ENCODE results near the gene SKIC8. TPM values are rescaled to one million over a fixed set of nuclear protein-coding genes. Genes with fewer than 3 reads are reported as not detected.

Gene SKIC8
- total RNA-seq, 2 donors from 2014 or later, result 35.9 to 47.0 TPM

- H3K27ac ChIP-seq, result no peak overlapping the region
- DNase-seq, result no peak
- H3K4me3 ChIP-seq, result no peak overlapping the region
- intact Hi-C loops (cut with DNase I), result no loop called here
- TF ChIP-seq CTCF (IDR thresholded peaks at IDR 0.05), result no peak
- H3K9ac ChIP-seq (ENCODE audit: low read depth in 2 of 2, low read length in 2 of 2), result no peak overlapping the region
- no peaks in the 10 kb centered on the region for H3K4me1 ChIP-seq
- no peaks in the 10 kb centered on the region for H3K27me3 ChIP-seq
- no peaks in the 10 kb centered on the region for H3K9me3 ChIP-seq
- no peaks in the 10 kb centered on the region for H3K36me3 ChIP-seq
Observed at GRCh38 chr15:78321041-78321570, 21.7 kb upstream of the SKIC8 start.

GRCh38 chr15:78320183-78320582 is 20.8 kb upstream of the SKIC8 start:
- Histone ChIP-seq H3K9ac (ENCODE audit: low read depth in 2 of 2, low read length in 2 of 2) (no peak overlapping the region), H3K27me3 (no peaks in the 10 kb centered on the region), H3K4me1 (no peaks in the 10 kb centered on the region), H3K9me3 (no peaks in the 10 kb centered on the region), H3K4me3 (no peak overlapping the region), H3K36me3 (no peaks in the 10 kb centered on the region), H3K27ac (no peak overlapping the region)
- no peak for DNase-seq
- intact Hi-C loops (cut with DNase I), result no loop called here
- TF ChIP-seq CTCF (IDR thresholded peaks at IDR 0.05), result no peak

- Histone ChIP-seq H3K27me3 (no peaks in the 10 kb centered on the region), H3K27ac (no peak overlapping the region), H3K9me3 (no peaks in the 10 kb centered on the region), H3K36me3 (no peaks in the 10 kb centered on the region), H3K4me1 (no peaks in the 10 kb centered on the region), H3K4me3 (no peak overlapping the region), H3K9ac (ENCODE audit: low read depth in 2 of 2, low read length in 2 of 2) (no peak overlapping the region)
- no peak for TF ChIP-seq CTCF (IDR thresholded peaks at IDR 0.05)
- intact Hi-C loops (cut with DNase I), result no loop called here
- no peak for DNase-seq
Observed at GRCh38 chr15:78319588-78319987, 20.2 kb upstream of the SKIC8 start.

GRCh38 chr15:78317145-78317836 is 17.9 kb upstream of the SKIC8 start:
- no peak for TF ChIP-seq CTCF (IDR thresholded peaks at IDR 0.05)
- Histone ChIP-seq H3K27ac (peak overlapping the region; percentile 49), H3K9ac (ENCODE audit: low read depth in 2 of 2, low read length in 2 of 2) (peak overlapping the region in 1 of 2 donors; percentile 78), H3K4me1 (no peaks in the 10 kb centered on the region), H3K9me3 (no peaks in the 10 kb centered on the region), H3K36me3 (no peaks in the 10 kb centered on the region), H3K4me3 (no peak overlapping the region), H3K27me3 (no peaks in the 10 kb centered on the region)
- intact Hi-C loops (cut with DNase I), result no loop called here
- DNase-seq, result peak; percentile 63

GRCh38 chr15:78316283-78317083 is 17.1 kb upstream of the SKIC8 start:
- H3K9ac ChIP-seq (ENCODE audit: low read depth in 2 of 2, low read length in 2 of 2), result peak overlapping the region in 1 of 2 donors; percentile 78
- no peaks in the 10 kb centered on the region for H3K4me1 ChIP-seq
- DNase-seq, result peak; percentile 88
- no peaks in the 10 kb centered on the region for H3K27me3 ChIP-seq
- intact Hi-C loops (cut with DNase I), result no loop called here
- H3K4me3 ChIP-seq, result no peak overlapping the region
- no peaks in the 10 kb centered on the region for H3K9me3 ChIP-seq
- TF ChIP-seq CTCF (IDR thresholded peaks at IDR 0.05), result no peak
- H3K36me3 ChIP-seq, result no peaks in the 10 kb centered on the region
- H3K27ac ChIP-seq, result peak overlapping the region; percentile 49
